ENCODE measurements around the gene PNMA8A. TPM values are rescaled to one million over a fixed set of nuclear protein-coding genes. Genes with fewer than 3 reads are reported as not detected.

The PNMA8A gene
- total and polyA plus RNA-seq, 2 of the 13 experiments (the other 11 are each of a cell fraction or from before 2014, with no cell fraction given), result 0.13 to 0.51 TPM

GRCh38 chr19:46481223-46481848 lies 10.0 kb upstream of the PNMA8A start:
- Histone ChIP-seq H3K79me2 (ENCODE audit: insufficient read depth, low read length) (no peaks in the 10 kb centered on the region), H3K9ac (ENCODE audit: insufficient read depth, low read depth, low read length) (no peak overlapping the region), H4K20me1 (ENCODE audit: insufficient read depth, low read length) (no peaks in the 10 kb centered on the region), H3K4me3 (replicated peaks in 1 of 3; ENCODE audit: insufficient read depth in 1 of 3, low read depth in 2 of 3, low read length in 3 of 3) (no peak overlapping the region), H3K27ac (ENCODE audit: extremely low read length, insufficient read depth, low read length) (no peak overlapping the region), H3K36me3 (replicated peaks in 1 of 2; ENCODE audit: control insufficient read depth in 1 of 2, insufficient read depth in 2 of 2, low read length in 2 of 2) (no peaks in the 10 kb centered on the region), H3K4me2 (ENCODE audit: low read depth, low read length) (no peak overlapping the region), H2AFZ (ENCODE audit: low read length) (no peak overlapping the region), H3K27me3 (ENCODE audit: control insufficient read depth in 1 of 2, insufficient read depth in 2 of 2, low read length in 2 of 2) (peaks cover 0 to 4% of the 10 kb centered on the region in 2 experiments; a peak in 2 of 5 replicates), H3K4me1 (ENCODE audit: insufficient read depth, low read length) (no peaks in the 10 kb centered on the region), H3K9me3 (ENCODE audit: low read length) (no peaks in the 10 kb centered on the region)
- intact Hi-C loops (cut with micrococcal nuclease; ENCODE audit: unreplicated experiment), result no loop called here
- DNase-seq (ENCODE audit: low spot score) (no peak), FAIRE-seq (no peak), ATAC-seq (no peak)
- in situ Hi-C loops (cut with HindIII; ENCODE audit: extremely low pct_ligation_motif_present, low pct_unique_long_range_greater_than_20kb), result no loop called here
- POLR2A ChIA-PET, result no interaction called here
- WGBS (ENCODE audit: low lambda C conversion rate), result 53% methylated on average over 16 of the region's 16 CpGs
- CTCF ChIA-PET (ENCODE audit: low intra/inter-chr PET ratio, low total read pairs), result no interaction called here
- no TSS peak for BruUV-seq (replicated peaks)
- TF ChIP-seq ZNF713 (CRISPR knock-in tag; IDR thresholded peaks at IDR 0.05) (no peak), ZNF256 (CRISPR knock-in tag; conservative IDR thresholded peaks at IDR 0.05) (no peak), EP300 (IDR thresholded peaks at IDR 0.05; ENCODE audit: low read depth in 2 of 2, low read length in 2 of 2) (no peak), EP300 (CRISPR knock-in tag; IDR thresholded peaks at IDR 0.05; ENCODE audit: borderline replicate concordance) (no peak), ZNF557 (CRISPR knock-in tag; IDR thresholded peaks at IDR 0.05) (no peak), ZNF768 (CRISPR knock-in tag; IDR thresholded peaks at IDR 0.05) (no peak), ZNF550 (CRISPR knock-in tag; IDR thresholded peaks at IDR 0.05; ENCODE audit: borderline replicate concordance) (no peak), FUBP1 (CRISPR knock-in tag; IDR thresholded peaks at IDR 0.05; ENCODE audit: borderline replicate concordance) (no peak), TRAFD1 (CRISPR knock-in tag; IDR thresholded peaks at IDR 0.05; ENCODE audit: borderline replicate concordance) (no peak), ZNF83 (CRISPR knock-in tag; IDR thresholded peaks at IDR 0.05; ENCODE audit: borderline replicate concordance) (no peak), ZNF720 (CRISPR knock-in tag; IDR thresholded peaks at IDR 0.05) (no peak), ZNF691 (CRISPR knock-in tag; IDR thresholded peaks at IDR 0.05; ENCODE audit: borderline replicate concordance, low read depth) (no peak), SSRP1 (CRISPR knock-in tag; IDR thresholded peaks at IDR 0.05) (no peak)
- TF ChIP-seq, protein P1, sequence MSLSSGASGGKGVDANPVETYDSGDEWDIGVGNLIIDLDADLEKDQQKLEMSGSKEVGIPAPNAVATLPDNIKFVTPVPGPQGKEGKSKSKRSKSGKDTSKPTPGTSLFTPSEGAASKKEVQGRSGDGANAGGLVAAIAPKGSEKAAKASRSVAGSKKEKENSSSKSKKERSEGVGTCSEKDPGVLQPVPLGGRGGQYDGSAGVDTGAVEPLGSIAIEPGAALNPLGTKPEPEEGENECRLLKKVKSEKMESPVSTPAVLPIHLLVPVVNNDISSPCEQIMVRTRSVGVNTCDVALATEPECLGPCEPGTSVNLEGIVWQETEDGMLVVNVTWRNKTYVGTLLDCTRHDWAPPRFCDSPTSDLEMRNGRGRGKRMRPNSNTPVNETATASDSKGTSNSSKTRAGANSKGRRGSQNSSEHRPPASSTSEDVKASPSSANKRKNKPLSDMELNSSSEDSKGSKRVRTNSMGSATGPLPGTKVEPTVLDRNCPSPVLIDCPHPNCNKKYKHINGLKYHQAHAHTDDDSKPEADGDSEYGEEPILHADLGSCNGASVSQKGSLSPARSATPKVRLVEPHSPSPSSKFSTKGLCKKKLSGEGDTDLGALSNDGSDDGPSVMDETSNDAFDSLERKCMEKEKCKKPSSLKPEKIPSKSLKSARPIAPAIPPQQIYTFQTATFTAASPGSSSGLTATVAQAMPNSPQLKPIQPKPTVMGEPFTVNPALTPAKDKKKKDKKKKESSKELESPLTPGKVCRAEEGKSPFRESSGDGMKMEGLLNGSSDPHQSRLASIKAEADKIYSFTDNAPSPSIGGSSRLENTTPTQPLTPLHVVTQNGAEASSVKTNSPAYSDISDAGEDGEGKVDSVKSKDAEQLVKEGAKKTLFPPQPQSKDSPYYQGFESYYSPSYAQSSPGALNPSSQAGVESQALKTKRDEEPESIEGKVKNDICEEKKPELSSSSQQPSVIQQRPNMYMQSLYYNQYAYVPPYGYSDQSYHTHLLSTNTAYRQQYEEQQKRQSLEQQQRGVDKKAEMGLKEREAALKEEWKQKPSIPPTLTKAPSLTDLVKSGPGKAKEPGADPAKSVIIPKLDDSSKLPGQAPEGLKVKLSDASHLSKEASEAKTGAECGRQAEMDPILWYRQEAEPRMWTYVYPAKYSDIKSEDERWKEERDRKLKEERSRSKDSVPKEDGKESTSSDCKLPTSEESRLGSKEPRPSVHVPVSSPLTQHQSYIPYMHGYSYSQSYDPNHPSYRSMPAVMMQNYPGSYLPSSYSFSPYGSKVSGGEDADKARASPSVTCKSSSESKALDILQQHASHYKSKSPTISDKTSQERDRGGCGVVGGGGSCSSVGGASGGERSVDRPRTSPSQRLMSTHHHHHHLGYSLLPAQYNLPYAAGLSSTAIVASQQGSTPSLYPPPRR (CRISPR knock-in tag; IDR thresholded peaks at IDR 0.05; ENCODE audit: borderline replicate concordance), result no peak

Measured in HepG2 (cell line).